ENCODE measurements around the gene ADAMTS16. TPM values are rescaled to one million over a fixed set of nuclear protein-coding genes. Genes with fewer than 3 reads are reported as not detected.

ADAMTS16 gene
- total and polyA plus RNA-seq, 2 donors from 2014 or later = 5.6 to 7.5 TPM

DNA sequence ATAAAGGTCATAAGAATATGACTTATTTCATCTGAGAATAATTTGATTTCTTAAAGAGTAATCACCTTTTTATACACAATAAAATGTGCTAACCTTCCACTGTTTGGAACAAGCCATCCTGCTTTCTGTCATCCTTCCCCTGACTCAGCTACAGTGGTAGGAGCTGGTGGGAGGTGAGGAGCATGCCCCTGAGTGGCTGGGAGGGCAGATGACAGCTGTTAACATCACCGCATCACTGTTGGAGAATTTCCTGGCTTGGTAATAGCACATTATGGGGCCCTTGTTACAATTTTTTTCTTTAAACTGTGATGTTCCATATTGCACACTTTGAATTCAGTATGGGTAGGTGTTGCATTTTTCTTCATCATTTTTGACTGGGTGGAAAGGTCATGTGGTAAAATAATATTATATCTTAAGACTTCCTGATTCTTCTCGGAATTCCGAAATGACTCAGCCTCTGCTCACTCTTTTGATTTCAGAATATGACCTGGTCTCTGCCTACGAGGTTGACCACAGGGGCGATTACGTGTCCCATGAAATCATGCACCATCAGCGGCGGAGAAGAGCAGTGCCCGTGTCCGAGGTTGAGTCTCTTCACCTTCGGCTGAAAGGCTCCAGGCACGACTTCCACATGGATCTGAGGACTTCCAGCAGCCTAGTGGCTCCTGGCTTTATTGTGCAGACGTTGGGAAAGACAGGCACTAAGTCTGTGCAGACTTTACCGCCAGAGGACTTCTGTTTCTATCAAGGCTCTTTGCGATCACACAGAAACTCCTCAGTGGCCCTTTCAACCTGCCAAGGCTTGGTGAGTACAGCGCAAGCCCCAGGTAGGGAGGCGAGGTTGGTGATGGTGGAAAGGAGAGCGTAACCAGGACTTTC is 5.8 kb downstream of the ADAMTS16 start:
- intact Hi-C loops (cut with DNase I) = no loop called here
- H3K27me3 ChIP-seq (ENCODE audit: control insufficient read depth, insufficient read depth, low read length) = peaks cover 5% of the 10 kb centered on the region
- peaks cover 0 to 7% (median 0%) of the 10 kb centered on the region in 3 donors for H3K9me3 ChIP-seq (ENCODE audit: control insufficient read depth in 2 of 3, insufficient read depth in 1 of 3, low read length in 3 of 3)
- TF ChIP-seq, protein P1, sequence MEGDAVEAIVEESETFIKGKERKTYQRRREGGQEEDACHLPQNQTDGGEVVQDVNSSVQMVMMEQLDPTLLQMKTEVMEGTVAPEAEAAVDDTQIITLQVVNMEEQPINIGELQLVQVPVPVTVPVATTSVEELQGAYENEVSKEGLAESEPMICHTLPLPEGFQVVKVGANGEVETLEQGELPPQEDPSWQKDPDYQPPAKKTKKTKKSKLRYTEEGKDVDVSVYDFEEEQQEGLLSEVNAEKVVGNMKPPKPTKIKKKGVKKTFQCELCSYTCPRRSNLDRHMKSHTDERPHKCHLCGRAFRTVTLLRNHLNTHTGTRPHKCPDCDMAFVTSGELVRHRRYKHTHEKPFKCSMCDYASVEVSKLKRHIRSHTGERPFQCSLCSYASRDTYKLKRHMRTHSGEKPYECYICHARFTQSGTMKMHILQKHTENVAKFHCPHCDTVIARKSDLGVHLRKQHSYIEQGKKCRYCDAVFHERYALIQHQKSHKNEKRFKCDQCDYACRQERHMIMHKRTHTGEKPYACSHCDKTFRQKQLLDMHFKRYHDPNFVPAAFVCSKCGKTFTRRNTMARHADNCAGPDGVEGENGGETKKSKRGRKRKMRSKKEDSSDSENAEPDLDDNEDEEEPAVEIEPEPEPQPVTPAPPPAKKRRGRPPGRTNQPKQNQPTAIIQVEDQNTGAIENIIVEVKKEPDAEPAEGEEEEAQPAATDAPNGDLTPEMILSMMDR (IDR thresholded peaks at IDR 0.05; ENCODE audit: borderline replicate concordance, extremely low read depth, insufficient read depth) = no peak
- DNase-seq = no peak
- no peak overlapping the region for H3K27ac ChIP-seq (ENCODE audit: low read depth in 2 of 2, low read length in 2 of 2)
- no peak overlapping the region for H3K9ac ChIP-seq (ENCODE audit: low read length in 3 of 3)
- no peak overlapping the region for H3K4me3 ChIP-seq (ENCODE audit: low read length in 3 of 3)
- no peak for FAIRE-seq
- peaks cover 0 to 2% (median 0%) of the 10 kb centered on the region in 3 donors for H3K36me3 ChIP-seq (ENCODE audit: control insufficient read depth in 2 of 3, insufficient read depth in 3 of 3, low read length in 3 of 3)
- peaks cover 0 to 5% (median 5%) of the 10 kb centered on the region in 3 donors for H3K4me1 ChIP-seq (ENCODE audit: control insufficient read depth in 2 of 3, insufficient read depth in 2 of 3, low read depth in 1 of 3, low read length in 3 of 3)

DNA sequence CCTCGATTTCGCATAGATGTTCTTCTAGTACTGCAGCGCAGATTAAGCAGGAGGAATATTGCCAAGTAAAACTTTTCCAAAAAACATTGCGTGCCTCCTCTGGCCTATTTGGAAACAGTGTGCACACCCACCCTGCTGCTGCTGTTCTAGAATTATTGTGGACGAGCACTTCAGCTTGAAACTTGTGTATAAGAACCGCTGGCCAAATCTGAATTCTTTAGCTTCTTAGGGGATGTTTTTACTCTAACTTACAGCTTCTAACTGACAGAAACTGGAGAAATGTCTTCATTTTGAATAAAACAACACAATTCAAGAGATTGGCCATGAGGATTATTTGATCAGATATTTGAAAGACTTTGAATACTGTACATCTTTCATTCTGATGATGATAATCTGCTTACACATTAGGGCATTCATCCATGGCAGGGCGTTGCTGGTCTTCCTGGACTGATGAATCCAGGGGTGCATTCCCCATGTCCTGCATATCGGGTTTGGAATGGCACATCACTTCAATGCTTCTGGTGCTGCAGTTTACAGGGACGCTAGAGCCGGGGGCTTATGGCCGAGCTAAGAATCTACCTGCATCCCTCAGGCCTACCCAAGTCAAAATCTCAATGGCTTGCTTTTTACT is 6.5 kb downstream of the ADAMTS16 start:
- Histone ChIP-seq H3K9me3 (ENCODE audit: control insufficient read depth in 2 of 3, insufficient read depth in 1 of 3, low read length in 3 of 3) (peaks cover 0 to 7% (median 0%) of the 10 kb centered on the region in 3 donors), H3K4me3 (ENCODE audit: low read length in 3 of 3) (no peak overlapping the region), H3K27me3 (ENCODE audit: control insufficient read depth, insufficient read depth, low read length) (no peaks in the 10 kb centered on the region), H3K4me1 (ENCODE audit: control insufficient read depth in 2 of 3, insufficient read depth in 2 of 3, low read depth in 1 of 3, low read length in 3 of 3) (peaks cover 0 to 3% (median 0%) of the 10 kb centered on the region in 3 donors), H3K9ac (ENCODE audit: low read length in 3 of 3) (no peak overlapping the region), H3K27ac (ENCODE audit: low read depth in 2 of 2, low read length in 2 of 2) (no peak overlapping the region), H3K36me3 (ENCODE audit: control insufficient read depth in 2 of 3, insufficient read depth in 3 of 3, low read length in 3 of 3) (peaks cover 0 to 2% (median 0%) of the 10 kb centered on the region in 3 donors)
- no peak for FAIRE-seq
- no peak for DNase-seq
- TF ChIP-seq, protein P1 (IDR thresholded peaks at IDR 0.05; ENCODE audit: borderline replicate concordance, extremely low read depth, insufficient read depth) = no peak
- intact Hi-C loops (cut with DNase I) = no loop called here

DNA sequence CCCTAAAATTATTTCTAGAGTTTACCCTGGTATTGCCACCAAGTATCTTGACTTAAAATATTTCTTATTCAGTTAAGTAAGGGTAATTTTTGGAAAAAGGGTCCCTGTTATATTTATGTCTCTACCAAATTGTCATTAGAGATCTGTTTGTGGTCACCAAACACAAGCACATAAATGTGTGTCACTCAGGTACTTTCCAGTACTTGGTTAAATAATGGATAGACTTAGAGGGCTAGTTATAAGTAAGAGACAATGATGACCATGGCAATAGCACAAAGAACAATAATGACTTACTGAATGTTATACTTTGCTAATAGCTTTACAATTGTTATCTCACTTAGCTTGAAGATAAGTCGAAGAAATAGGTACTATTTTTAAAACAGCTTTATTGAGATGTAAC is 9.0 kb downstream of the ADAMTS16 start:
- peaks cover 0 to 2% (median 0%) of the 10 kb centered on the region in 3 donors for H3K36me3 ChIP-seq (ENCODE audit: control insufficient read depth in 2 of 3, insufficient read depth in 3 of 3, low read length in 3 of 3)
- H3K27ac ChIP-seq (ENCODE audit: low read depth in 2 of 2, low read length in 2 of 2) = no peak overlapping the region
- no peak overlapping the region for H3K4me3 ChIP-seq (ENCODE audit: low read length in 3 of 3)
- no peak overlapping the region for H3K9ac ChIP-seq (ENCODE audit: low read length in 3 of 3)
- no peak for FAIRE-seq
- intact Hi-C loops (cut with DNase I) = no loop called here
- no peak for DNase-seq
- H3K27me3 ChIP-seq (ENCODE audit: control insufficient read depth, insufficient read depth, low read length) = no peaks in the 10 kb centered on the region
- H3K9me3 ChIP-seq (ENCODE audit: control insufficient read depth in 2 of 3, insufficient read depth in 1 of 3, low read length in 3 of 3) = peaks cover 0 to 7% (median 0%) of the 10 kb centered on the region in 3 donors
- peaks cover 0 to 6% (median 2%) of the 10 kb centered on the region in 3 donors for H3K4me1 ChIP-seq (ENCODE audit: control insufficient read depth in 2 of 3, insufficient read depth in 2 of 3, low read depth in 1 of 3, low read length in 3 of 3)
- TF ChIP-seq, protein P1 (IDR thresholded peaks at IDR 0.05; ENCODE audit: borderline replicate concordance, extremely low read depth, insufficient read depth) = no peak
